ENCODE measurements around the gene SEMA5B. TPM values are rescaled to one million over a fixed set of nuclear protein-coding genes. Genes with fewer than 3 reads are reported as not detected.

Gene SEMA5B
- total RNA-seq, 4 donors from 2014 or later = 0.16 to 1.2 (median 0.70) TPM

GRCh38 chr3:123036352-123037014 lies 8.9 kb upstream of the SEMA5B start:
- no peak for TF ChIP-seq CTCF (IDR thresholded peaks at IDR 0.05)
- ATAC-seq (ENCODE audit: low FRiP score) (peak; percentile 63), DNase-seq (ENCODE audit: low spot score) (no peak)

DNA sequence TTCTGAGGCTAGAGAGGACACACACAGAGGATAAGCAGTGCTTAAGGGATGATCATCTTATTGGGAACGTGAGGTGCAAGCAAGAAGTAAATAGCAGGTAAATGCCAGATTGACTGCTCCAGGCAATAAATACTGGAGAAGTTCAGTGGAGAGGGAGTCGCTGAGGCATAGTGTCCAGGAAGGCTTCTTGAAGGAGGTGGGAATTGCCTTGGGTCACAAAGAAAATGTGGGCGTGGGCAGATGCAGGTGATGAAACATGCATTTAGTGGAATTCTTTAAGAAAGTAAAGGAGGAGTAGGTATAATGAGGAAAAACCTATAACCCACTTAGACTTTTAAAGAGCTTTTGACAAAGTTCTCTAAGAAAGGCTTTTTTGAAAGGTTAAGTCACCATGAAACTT lies 7.4 kb upstream of the SEMA5B start:
- TF ChIP-seq CTCF (IDR thresholded peaks at IDR 0.05) = no peak
- DNase-seq (ENCODE audit: low spot score) (no peak), ATAC-seq (ENCODE audit: low FRiP score) (no peak)

DNA sequence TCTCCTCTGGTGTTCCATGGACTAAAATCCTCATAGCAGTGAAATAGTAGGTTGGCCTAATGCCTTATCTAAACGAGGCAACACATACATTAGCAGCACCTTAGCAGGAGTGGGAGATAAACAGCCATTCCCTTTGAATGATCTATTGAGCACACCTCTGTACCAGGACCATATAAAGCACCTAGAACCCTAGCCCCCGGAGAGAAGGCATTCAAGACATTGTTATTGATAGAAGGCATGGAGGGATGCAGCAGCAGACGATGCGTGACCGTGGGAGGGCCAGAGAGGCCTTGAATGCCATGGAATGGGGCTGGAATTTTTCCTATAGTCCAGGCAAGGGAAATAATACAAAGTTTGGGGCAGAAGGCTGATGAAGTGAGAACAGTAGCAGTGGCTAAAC lies 6.6 kb upstream of the SEMA5B start:
- DNase-seq (ENCODE audit: low spot score) (no peak), ATAC-seq (ENCODE audit: low FRiP score) (no peak)
- TF ChIP-seq CTCF (IDR thresholded peaks at IDR 0.05) = no peak

DNA sequence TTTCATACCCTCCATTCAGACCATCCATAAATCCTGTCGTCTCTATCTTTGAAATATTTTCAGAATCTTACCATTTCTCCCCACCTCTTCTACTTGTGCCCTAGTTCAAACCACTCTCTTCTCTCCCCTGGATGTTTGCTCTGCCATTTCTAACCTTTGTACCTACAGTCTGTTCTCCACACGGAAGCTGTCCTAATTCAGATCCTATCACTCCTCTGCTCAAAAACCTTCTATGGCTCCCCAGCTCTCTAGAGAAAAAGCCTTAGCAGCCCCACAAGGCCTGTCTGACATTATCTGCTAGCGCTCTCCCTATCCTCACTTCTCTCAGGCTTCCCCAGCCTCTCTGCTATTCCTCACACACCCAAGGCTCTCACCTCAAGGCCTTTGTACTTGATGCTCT lies 4.5 kb upstream of the SEMA5B start:
- TF ChIP-seq CTCF (IDR thresholded peaks at IDR 0.05) = no peak
- DNase-seq (ENCODE audit: low spot score) (no peak), ATAC-seq (ENCODE audit: low FRiP score) (no peak)

DNA sequence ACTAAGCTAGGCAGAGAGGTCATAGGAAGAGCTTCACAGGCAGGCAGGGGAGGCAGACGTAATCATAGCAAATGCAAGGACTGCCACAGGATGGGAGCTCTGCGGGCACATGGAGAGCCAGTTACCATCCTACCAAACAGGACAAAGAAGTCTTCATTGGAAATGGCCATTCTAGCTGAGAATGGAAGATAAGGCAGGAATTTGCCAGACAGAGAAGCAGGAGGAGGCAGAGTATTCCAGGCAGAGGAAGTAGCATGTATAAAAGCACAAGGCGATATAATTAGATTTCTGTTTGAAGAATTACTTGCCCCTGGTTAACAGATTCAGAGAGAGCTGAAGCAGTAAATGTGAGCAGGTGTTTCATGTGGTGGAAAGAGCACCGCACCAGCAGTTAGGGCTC lies 3.5 kb upstream of the SEMA5B start:
- no peak for TF ChIP-seq CTCF (IDR thresholded peaks at IDR 0.05)
- DNase-seq (ENCODE audit: low spot score) (no peak), ATAC-seq (ENCODE audit: low FRiP score) (no peak)

DNA sequence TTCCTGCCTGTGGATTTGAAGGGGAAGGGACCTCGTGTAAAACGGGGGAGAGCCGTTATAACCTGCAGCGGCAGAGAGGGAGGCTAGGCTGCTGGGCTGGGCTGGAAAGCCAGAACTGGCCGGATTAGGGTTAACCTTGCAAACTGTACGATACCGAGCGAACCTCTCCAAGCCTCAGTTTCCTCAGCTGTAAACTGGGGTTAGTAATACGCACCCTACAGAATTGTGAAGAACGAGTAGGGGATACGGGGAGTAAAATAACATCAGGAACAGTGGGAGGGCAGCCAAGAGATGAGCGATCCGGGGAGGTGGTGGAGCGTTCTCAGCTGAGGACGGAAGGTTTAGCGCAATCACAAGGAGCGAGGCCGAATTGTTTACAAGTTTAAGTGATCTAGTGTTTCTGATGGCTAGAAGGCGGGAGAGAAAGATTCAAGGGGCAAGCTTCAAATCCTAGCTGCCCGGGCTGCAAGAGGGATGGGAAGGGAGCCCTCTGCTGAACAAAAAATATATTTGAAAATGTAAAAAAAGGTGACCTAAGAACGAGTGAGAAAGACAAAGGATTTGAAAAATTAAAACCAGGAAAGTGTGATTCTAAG lies 768 bp upstream of the SEMA5B start:
- DNase-seq (ENCODE audit: low spot score) = no peak
- ATAC-seq (ENCODE audit: low FRiP score) = peak; percentile 53
- no peak for TF ChIP-seq CTCF (IDR thresholded peaks at IDR 0.05)

Measured in omental fat pad (tissue), 4 donors.